Endometrial microvascular endothelial cells (primary cell): ENCODE data around the gene PANX2. TPM values are rescaled to one million over a fixed set of nuclear protein-coding genes. Genes with fewer than 3 reads are reported as not detected.

Experiments used
- in situ Hi-C: cut with HindIII; loops from 2 replicates; pipeline ENCODE4 v1.10.0; 2017; ENCODE audit warnings: low sequenced_read_pairs, low pct_unique_long_range_greater_than_20kb; ENCODE audit errors: inconsistent ontology term
- total RNA-seq: library from RNA; depleted of rRNA; stranded (reverse); fragments of >200 nt; gene quantifications from one replicate; pipeline ENCODE4 v1.2.3, GENCODE V29; 2015; ENCODE audit errors: inconsistent ontology term

The PANX2 gene
- total RNA-seq, 1 donor from 2014 or later = 2.2 TPM

GRCh38 chr22:50220603-50221409 lies 50.3 kb downstream of the PANX2 start:
- in situ Hi-C loops = no loop called here

GRCh38 chr22:50221410-50222300 lies 51.1 kb downstream of the PANX2 start:
- in situ Hi-C loops = no loop called here

GRCh38 chr22:50222508-50222907 lies 52.0 kb downstream of the PANX2 start:
- in situ Hi-C loops = no loop called here

- in situ Hi-C loops = no loop called here
Observed at GRCh38 chr22:50224071-50224470, 53.5 kb downstream of the PANX2 start.

- in situ Hi-C loops = no loop called here
Observed at GRCh38 chr22:50225200-50225969, 54.9 kb downstream of the PANX2 start.

- in situ Hi-C loops = no loop called here
Observed at GRCh38 chr22:50226063-50226874, 55.7 kb downstream of the PANX2 start.

GRCh38 chr22:50226875-50227165 lies 56.3 kb downstream of the PANX2 start:
- in situ Hi-C loops = no loop called here

- in situ Hi-C loops = no loop called here
Observed at GRCh38 chr22:50227579-50228215, 57.2 kb downstream of the PANX2 start.

GRCh38 chr22:50228366-50228765 lies 57.8 kb downstream of the PANX2 start:
- in situ Hi-C loops = no loop called here

- in situ Hi-C loops = no loop called here
Observed at GRCh38 chr22:50229370-50229769, 58.8 kb downstream of the PANX2 start.

Other genes starting within 250 kb of the PANX2 start
- 45.4 TPM for gene PIM3, start 210.0 kb upstream of the PANX2 start, total RNA-seq
- gene IL17REL, start 158.0 kb upstream of the PANX2 start, total RNA-seq = not detected
- not detected for gene TTLL8, start 112.4 kb upstream of the PANX2 start, total RNA-seq
- not detected for gene MLC1, start 85.3 kb upstream of the PANX2 start, total RNA-seq
- gene MOV10L1, start 80.7 kb upstream of the PANX2 start, total RNA-seq = 6.1 TPM
- gene TRABD, start 15.2 kb downstream of the PANX2 start, total RNA-seq = 39.3 TPM
- 29.7 TPM for gene SELENOO, start 30.3 kb downstream of the PANX2 start, total RNA-seq
- 33.2 TPM for gene TUBGCP6, start 74.3 kb downstream of the PANX2 start, total RNA-seq
- gene HDAC10, start 80.5 kb downstream of the PANX2 start, total RNA-seq = 31.3 TPM
- gene MAPK12, start 91.0 kb downstream of the PANX2 start, total RNA-seq = 50.4 TPM
- 26.9 TPM for gene MAPK11, start 99.6 kb downstream of the PANX2 start, total RNA-seq
- 37.7 TPM for gene PLXNB2, start 136.9 kb downstream of the PANX2 start, total RNA-seq
- gene DENND6B, start 156.3 kb downstream of the PANX2 start, total RNA-seq = 1.2 TPM
- 35.0 TPM for gene PPP6R2, start 172.6 kb downstream of the PANX2 start, total RNA-seq